IMR-90 (cell line): Measurements from ENCODE around the gene SLC26A1. TPM values are rescaled to one million over a fixed set of nuclear protein-coding genes. Genes with fewer than 3 reads are reported as not detected.

Experiments used
- ATAC-seq: fragments of 200-7000 bp; cut with Tn5 transposase; 2 replicates; pipeline ENCODE4 v1.9.1; 2020; ENCODE audit warnings: low read depth, mild to moderate bottlenecking, moderate library complexity
- BruUV-seq: library from RNA; stranded (reverse); fragments of 400-500 nt; replicated peaks from 2 replicates; lab custom pipeline; 2021; lab: Mats Ljungman, UMichigan
- CTCF ChIA-PET: fragments of 300-600 bp; formaldehyde crosslinking; extraction: SDS; loops from one replicate; lab custom pipeline; 2021; ENCODE audit warnings: antibody characterized with exemption; lab: Yijun Ruan, JAX
- POLR2A ChIA-PET: fragments of 300-600 bp; sonication (Branson Sonifier 250); formaldehyde crosslinking; loops from one replicate; lab custom pipeline; 2022; ENCODE audit warnings: antibody characterized with exemption; ENCODE audit not compliant: unreplicated experiment; lab: Charles Lee
- DNase-seq: peaks from one replicate; pipeline ENCODE4 v3.0.0; 2013
- H2AFZ ChIP-seq: replicated peaks from 2 replicates; pipeline ENCODE3; 2013; ENCODE audit warnings: low read length, mild to moderate bottlenecking; ENCODE audit not compliant: poor library complexity
- H2AK5ac ChIP-seq: 2 replicates; pipeline ENCODE4 v1.6.1; 2013; ENCODE audit warnings: low read depth, low read length, inconsistent platforms
- H2AK9ac ChIP-seq: replicated peaks from 2 replicates; pipeline ENCODE3; 2013; ENCODE audit warnings: mild to moderate bottlenecking, low read depth, low read length, moderate library complexity; ENCODE audit not compliant: poor library complexity
- H2BK120ac ChIP-seq: 2 replicates; pipeline ENCODE4 v1.6.1; 2013; ENCODE audit warnings: low read depth, low read length, inconsistent platforms
- H2BK15ac ChIP-seq: 3 replicates; pipeline ENCODE4 v1.6.1; 2013; ENCODE audit warnings: low read depth, low read length, inconsistent platforms
- H2BK20ac ChIP-seq: 2 replicates; pipeline ENCODE4 v1.6.1; 2013; ENCODE audit warnings: low read depth, mild to moderate bottlenecking, inconsistent platforms, low read length, moderate library complexity
- H2BK5ac ChIP-seq: 2 replicates; pipeline ENCODE4 v1.6.1; 2013; ENCODE audit warnings: mild to moderate bottlenecking, low read depth, low read length, inconsistent platforms; ENCODE audit not compliant: poor library complexity, severe bottlenecking
- H3K14ac ChIP-seq: replicated peaks from 2 replicates; pipeline ENCODE4 v1.6.1; 2013; ENCODE audit warnings: low read depth, low read length, inconsistent platforms
- H3K18ac ChIP-seq: 2 replicates; pipeline ENCODE4 v1.6.1; 2013; ENCODE audit warnings: low read depth, low read length, control low read depth
- H3K23ac ChIP-seq: 2 replicates; pipeline ENCODE4 v1.6.1; 2013; ENCODE audit warnings: low read depth, low read length, inconsistent platforms
- H3K27ac ChIP-seq: 2 replicates; pipeline ENCODE4 v1.5.1; 2013; ENCODE audit warnings: mild to moderate bottlenecking, control low read depth, low read length; ENCODE audit not compliant: insufficient read depth
- H3K27me3 ChIP-seq: 2 replicates; pipeline ENCODE4 v1.6.1; 2013; ENCODE audit warnings: low read length; ENCODE audit not compliant: control insufficient read depth, insufficient read depth
- H3K36me3 ChIP-seq: 2 replicates; pipeline ENCODE4 v1.6.1; 2013; ENCODE audit warnings: low read length, mixed read lengths; ENCODE audit not compliant: control insufficient read depth, insufficient read depth
- H3K4ac ChIP-seq: 2 replicates; pipeline ENCODE4 v1.6.1; 2013; ENCODE audit warnings: low read depth, low read length, inconsistent platforms
- H3K4me1 ChIP-seq: 2 replicates; pipeline ENCODE4 v1.6.1; 2013; ENCODE audit warnings: low read length, mixed read lengths; ENCODE audit not compliant: control insufficient read depth, insufficient read depth
- H3K4me2 ChIP-seq: 2 replicates; pipeline ENCODE4 v1.6.1; 2013; ENCODE audit warnings: low read depth, mild to moderate bottlenecking, control low read depth, low read length, moderate library complexity
- H3K4me3 ChIP-seq: 2 replicates; pipeline ENCODE4 v1.5.1; 2013; ENCODE audit warnings: low read depth, mild to moderate bottlenecking, control low read depth, low read length, moderate library complexity; ENCODE audit not compliant: insufficient read depth
- H3K56ac ChIP-seq: 2 replicates; pipeline ENCODE4 v1.6.1; 2013; ENCODE audit warnings: low read length, inconsistent platforms; ENCODE audit not compliant: insufficient read depth; ENCODE audit errors: extremely low read depth
- H3K79me1 ChIP-seq, 2 experiments: 2 replicates each; pipeline ENCODE4 v1.6.1; 2013; ENCODE audit warnings: low read length in 2 of 2, inconsistent platforms in 1 of 2, low read depth in 1 of 2
- H3K9ac ChIP-seq: 2 replicates; pipeline ENCODE4 v1.6.1; 2013; ENCODE audit warnings: low read depth, low read length, control low read depth
- H3K9me1 ChIP-seq: 2 replicates; pipeline ENCODE4 v1.6.1; 2013; ENCODE audit warnings: low read length, inconsistent platforms; ENCODE audit not compliant: insufficient read depth
- H3K9me3 ChIP-seq: 2 replicates; pipeline ENCODE4 v1.6.1; 2013; ENCODE audit warnings: low read length; ENCODE audit not compliant: control insufficient read depth, insufficient read depth
- H4K20me1 ChIP-seq: 2 replicates; pipeline ENCODE4 v1.6.1; 2013; ENCODE audit warnings: low read length, inconsistent platforms; ENCODE audit not compliant: insufficient read depth
- H4K5ac ChIP-seq: 2 replicates; pipeline ENCODE4 v1.6.1; 2013; ENCODE audit warnings: mild to moderate bottlenecking, low read depth, low read length, control low read depth
- H4K8ac ChIP-seq, 2 experiments: 2 replicates each; pipeline ENCODE4 v1.6.1; 2013; ENCODE audit warnings: low read depth in 2 of 2, low read length in 2 of 2, control low read depth in 1 of 2, inconsistent platforms in 1 of 2
- H4K91ac ChIP-seq: 2 replicates; pipeline ENCODE4 v1.6.1; 2013; ENCODE audit warnings: low read depth, low read length, inconsistent platforms; ENCODE audit not compliant: insufficient read depth
- CHD1 ChIP-seq: IDR thresholded peaks from 2 replicates; pipeline ENCODE4 v1.6.1; 2012; ENCODE audit warnings: low read depth, low read length, improper control_type of control experiment
- MXI1 ChIP-seq: IDR thresholded peaks from 2 replicates; pipeline ENCODE4 v1.6.1; 2012; ENCODE audit warnings: low read depth, mild to moderate bottlenecking, low read length, moderate library complexity, borderline replicate concordance
- NFE2L2 ChIP-seq: fragments of 150-350 bp; IDR thresholded peaks from 2 replicates; pipeline ENCODE4 v1.6.1; 2016; ENCODE audit warnings: low read depth, mild to moderate bottlenecking, low read length
- POLR2A ChIP-seq: IDR thresholded peaks from 2 replicates; pipeline ENCODE4 v1.6.1; 2012; ENCODE audit warnings: mild to moderate bottlenecking, low read depth, low read length
- RAD21 ChIP-seq: IDR thresholded peaks from 2 replicates; pipeline ENCODE4 v1.6.1; 2012; ENCODE audit warnings: low read length, improper control_type of control experiment
- RCOR1 ChIP-seq: IDR thresholded peaks from 2 replicates; pipeline ENCODE4 v1.6.1; 2012; ENCODE audit warnings: mild to moderate bottlenecking, low read length, improper control_type of control experiment; ENCODE audit not compliant: insufficient replicate concordance
- RFX5 ChIP-seq: IDR thresholded peaks from 2 replicates; pipeline ENCODE4 v1.8.0; 2012; ENCODE audit warnings: low read depth, mild to moderate bottlenecking, low read length, moderate library complexity
- WGBS, 2 experiments: methylation state at CpG; one replicate each; pipeline versions ENCODE4 v1.1.5 to v1.1.7; 2013; ENCODE audit warnings: missing lambda C conversion rate in 2 of 2; ENCODE audit not compliant: insufficient read length in 1 of 2; ENCODE audit errors: extremely low coverage in 2 of 2; 5-methylcytosine and 5-hydroxymethylcytosine counted together
- dilution Hi-C: fragments of 300-500 bp; cut with HindIII; formaldehyde crosslinking; loops from one replicate; pipeline ENCODE4 v1.14.3; 2018; ENCODE audit warnings: low sequenced_read_pairs; ENCODE audit not compliant: unreplicated experiment
- in situ Hi-C: fragments of 300-500 bp; cut with MboI; formaldehyde crosslinking; loops from 3 replicates; pipeline ENCODE4 v1.14.3; 2019; ENCODE audit warnings: low sequenced_read_pairs, inconsistent platforms, mixed read lengths
- intact Hi-C: fragments of 100-400 bp; cut with micrococcal nuclease; formaldehyde crosslinking; loops from 2 replicates; pipeline ENCODE4 v1.10.0; 2022
- polyA plus RNA-seq, 3 experiments: library from polyadenylated mRNA; depleted of rRNA; stranded (reverse); fragments of >200 nt; gene quantifications; 2 replicates each; pipeline ENCODE4 v1.2.3, GENCODE V29; 2012; ENCODE audit warnings: low replicate concordance in 1 of 3
- total RNA-seq: library from RNA; depleted of rRNA; stranded (reverse); fragments of >200 nt; gene quantifications from 2 replicates; pipeline ENCODE4 v1.2.3, GENCODE V29; 2012

The SLC26A1 gene
- total and polyA plus RNA-seq, 2 of the 4 experiments (the other 2 are of a cell fraction) = 0.09 TPM; not detected in 1

- dilution Hi-C loops (no loop called here), intact Hi-C loops (no loop called here), in situ Hi-C loops (no loop called here)
- 67% methylated on average over 3 of the region's 23 CpGs; no CpG with 5 or more reads in 1 of the 2 experiments for WGBS, 2 experiments
- no peak for DNase-seq
- no peaks in the 10 kb centered on the region; the same call in 1 of the 2 replicates for H3K4me1 ChIP-seq
- no peak overlapping the region for H2AFZ ChIP-seq
- BruUV-seq = no TSS peak
- no peaks in the 10 kb centered on the region for H3K27me3 ChIP-seq
- no peak overlapping the region for H2BK20ac ChIP-seq
- H3K56ac ChIP-seq = no peak overlapping the region
- H2AK5ac ChIP-seq = no peak overlapping the region
- H3K23ac ChIP-seq = no peak overlapping the region
- ATAC-seq = no peak
- no peak overlapping the region for H2BK120ac ChIP-seq
- POLR2A ChIA-PET = no interaction called here
- H3K14ac ChIP-seq = no peak overlapping the region
- no peak overlapping the region for H4K91ac ChIP-seq
- H2AK9ac ChIP-seq = no peak overlapping the region
- no peak overlapping the region for H3K27ac ChIP-seq
- H3K18ac ChIP-seq = no peak overlapping the region
- H3K36me3 ChIP-seq = peaks cover 11% of the 10 kb centered on the region; the same call in 1 of the 2 replicates
- H4K5ac ChIP-seq = no peak overlapping the region
- no peak overlapping the region for H3K4me3 ChIP-seq
- H3K4me2 ChIP-seq = no peak overlapping the region
- no peaks in the 10 kb centered on the region for H3K9me3 ChIP-seq
- TF ChIP-seq MXI1 (no peak), POLR2A (no peak), CHD1 (no peak), NFE2L2 (no peak), RAD21 (no peak), RCOR1 (no peak), RFX5 (no peak)
- H4K20me1 ChIP-seq = peaks cover 20% of the 10 kb centered on the region
- no peak overlapping the region for H2BK15ac ChIP-seq
- H2BK5ac ChIP-seq = no peak overlapping the region
- H4K8ac ChIP-seq = no peak overlapping the region
- no peak overlapping the region for H3K9ac ChIP-seq
- CTCF ChIA-PET = no interaction called here
- H3K4ac ChIP-seq = no peak overlapping the region
- no peaks in the 10 kb centered on the region for H3K9me1 ChIP-seq
- H3K79me1 ChIP-seq = peaks cover 0 to 4% of the 10 kb centered on the region in 2 experiments; a peak in 1 of 4 replicates
Observed at GRCh38 chr4:1019729-1020470, 26.7 kb upstream of the SLC26A1 start.
